HepG2 (cell line): Measurements from ENCODE around the gene TET2. TPM values are rescaled to one million over a fixed set of nuclear protein-coding genes. Genes with fewer than 3 reads are reported as not detected.

Source experiments
- ATAC-seq: fragments of 200-7000 bp; cut with Tn5 transposase; 3 replicates; pipeline ENCODE4 v1.9.1; 2020; ENCODE audit warnings: mild to moderate bottlenecking, moderate library complexity
- BruUV-seq: library from RNA; stranded (reverse); fragments of 400-500 nt; replicated peaks from 2 replicates; lab custom pipeline; 2021; lab: Mats Ljungman, UMichigan
- CTCF ChIA-PET: fragments of 300-600 bp; formaldehyde crosslinking; extraction: SDS; loops from one replicate; lab custom pipeline; 2021; ENCODE audit warnings: low total read pairs, inconsistent platforms, low intra/inter-chr PET ratio; lab: Yijun Ruan, JAX
- POLR2A ChIA-PET: fragments of 350-600 bp; sonication (Branson Sonifier 250); formaldehyde crosslinking; loops from one replicate; lab custom pipeline; 2020; ENCODE audit warnings: antibody characterized with exemption, inconsistent platforms; lab: Yijun Ruan, JAX
- DNase-seq: peaks from one replicate; pipeline ENCODE4 v3.0.0-alpha.2; 2015; ENCODE audit warnings: low spot score
- FAIRE-seq: peaks from 3 replicates; lab custom pipeline; 2011; peaks lifted over from hg19 to GRCh38; lab: Jason Lieb, UNC
- H2AFZ ChIP-seq: one replicate; pipeline ENCODE4 v1.6.1; 2011; ENCODE audit warnings: low read length, inconsistent platforms
- H3K27ac ChIP-seq: fragments of 300-600 bp; 3 replicates; pipeline ENCODE4 v1.8.0; 2011; ENCODE audit warnings: mixed run types, mild to moderate bottlenecking, mixed read lengths, low read length, inconsistent platforms; ENCODE audit not compliant: insufficient read depth; ENCODE audit errors: extremely low read length
- H3K27me3 ChIP-seq, 2 experiments: fragments of 200-600 bp in 1 of 2; 2 replicates in 1 of 2; 3 replicates in 1 of 2; pipeline versions ENCODE4 v1.6.0 to v1.8.0; 2011; ENCODE audit warnings: low read length in 2 of 2, mild to moderate bottlenecking in 2 of 2, moderate library complexity in 2 of 2, inconsistent platforms in 1 of 2; ENCODE audit not compliant: insufficient read depth in 2 of 2, control insufficient read depth in 1 of 2
- H3K36me3 ChIP-seq, 2 experiments: fragments of 200-600 bp in 1 of 2; replicated peaks in 1 of 2; 2 replicates in 1 of 2; 3 replicates in 1 of 2; pipeline versions ENCODE4 v1.5.1 to v1.8.0; 2011; ENCODE audit warnings: low read length in 2 of 2, inconsistent platforms in 1 of 2; ENCODE audit not compliant: insufficient read depth in 2 of 2, control insufficient read depth in 1 of 2
- H3K4me1 ChIP-seq: 2 replicates; pipeline ENCODE4 v1.5.1; 2012; ENCODE audit warnings: low read length, inconsistent platforms; ENCODE audit not compliant: insufficient read depth
- H3K4me2 ChIP-seq: 2 replicates; pipeline ENCODE4 v1.6.0; 2011; ENCODE audit warnings: low read depth, low read length, inconsistent platforms
- H3K4me3 ChIP-seq, 3 experiments: fragments of 200-600 bp in 1 of 3; sonication (generic), shearing (Covaris generic) in 1 of 3; replicated peaks in 1 of 3; 2 replicates each; pipeline ENCODE4 v1.5.1; 2011 to 2016; ENCODE audit warnings: low read length in 3 of 3, inconsistent platforms in 2 of 3, low read depth in 2 of 3, mild to moderate bottlenecking in 2 of 3, control low read depth in 1 of 3, mixed read lengths in 1 of 3; ENCODE audit not compliant: insufficient read depth in 1 of 3
- H3K79me2 ChIP-seq: one replicate; pipeline ENCODE4 v1.6.1; 2011; ENCODE audit warnings: low read length, inconsistent platforms; ENCODE audit not compliant: insufficient read depth
- H3K9ac ChIP-seq: 2 replicates; pipeline ENCODE4 v1.6.0; 2011; ENCODE audit warnings: mild to moderate bottlenecking, low read depth, low read length, inconsistent platforms; ENCODE audit not compliant: insufficient read depth
- H3K9me3 ChIP-seq: 2 replicates; pipeline ENCODE4 v1.5.1; 2012; ENCODE audit warnings: mild to moderate bottlenecking, low read length
- H4K20me1 ChIP-seq: 2 replicates; pipeline ENCODE4 v1.6.0; 2011; ENCODE audit warnings: inconsistent platforms, mild to moderate bottlenecking, low read length, moderate library complexity; ENCODE audit not compliant: insufficient read depth
- ESRRA ChIP-seq: sonication (generic); formaldehyde crosslinking; IDR thresholded peaks from 2 replicates; pipeline ENCODE4 v1.5.1; 2020; ENCODE audit warnings: mild to moderate bottlenecking, low read depth, missing genetic modification reagents
- RFXANK ChIP-seq: IDR thresholded peaks from 2 replicates; pipeline ENCODE4 v1.6.1; 2016
- ZNF337 ChIP-seq: sonication (generic); formaldehyde crosslinking; IDR thresholded peaks from 2 replicates; pipeline ENCODE4 v1.5.1; 2020; ENCODE audit warnings: missing genetic modification reagents, low read depth, mild to moderate bottlenecking, borderline replicate concordance
- ZNF563 ChIP-seq: sonication (generic); formaldehyde crosslinking; IDR thresholded peaks from 2 replicates; pipeline ENCODE4 v1.8.0; 2022; ENCODE audit warnings: mild to moderate bottlenecking, moderate library complexity, missing genetic modification reagents
- ZNF619 ChIP-seq: sonication (generic); formaldehyde crosslinking; IDR thresholded peaks from 2 replicates; pipeline ENCODE4 v1.4.0; 2020; ENCODE audit warnings: mild to moderate bottlenecking, missing genetic modification reagents
- ZNF784 ChIP-seq: sonication (generic); formaldehyde crosslinking; IDR thresholded peaks from 2 replicates; pipeline ENCODE4 v1.5.1; 2020; ENCODE audit warnings: missing genetic modification reagents, mild to moderate bottlenecking, borderline replicate concordance
- WGBS: methylation state at CpG from one replicate; pipeline ENCODE4 v1.1.6; 2017; ENCODE audit warnings: low lambda C conversion rate; 5-methylcytosine and 5-hydroxymethylcytosine counted together
- in situ Hi-C: cut with HindIII; loops from 2 replicates; pipeline ENCODE4 v1.10.0; 2017; ENCODE audit warnings: low pct_unique_long_range_greater_than_20kb; ENCODE audit not compliant: extremely low pct_ligation_motif_present
- intact Hi-C: fragments of 100-400 bp; cut with micrococcal nuclease; formaldehyde crosslinking; loops from one replicate; pipeline ENCODE4 v1.10.0; 2022; ENCODE audit not compliant: unreplicated experiment
- polyA plus RNA-seq, 8 experiments: library from polyadenylated mRNA; depleted of rRNA in 3 of 8; stranded (reverse) in 7 of 8; unstranded in 1 of 8; fragments of >200 nt; fragmentation: Illumina TruSeq in 4 of 8; extraction: Trizol in 4 of 8; gene quantifications; 2 replicates each; pipeline versions ENCODE4 v1.2.1 to v1.2.3, GENCODE V29; 2011 to 2016; ENCODE audit warnings: low read depth in 4 of 8, missing spikeins in 1 of 8, mixed read lengths in 1 of 8; ENCODE audit not compliant: insufficient read depth in 1 of 8
- total RNA-seq, 5 experiments: library from RNA; depleted of rRNA; stranded (reverse); fragments of >200 nt; fragmentation: Illumina TruSeq; extraction: Trizol; gene quantifications; 2 replicates each; pipeline ENCODE4 v1.2.3, GENCODE V29; 2016; ENCODE audit warnings: low read depth in 1 of 5
- TF ChIP-seq, protein P1 (sequence below): sonication (generic); formaldehyde crosslinking; IDR thresholded peaks from 2 replicates; pipeline ENCODE4 v1.9.0; 2022; ENCODE audit warnings: low read depth, missing genetic modification reagents

The TET2 gene
- total and polyA plus RNA-seq, 2 of the 13 experiments (the other 11 are each of a cell fraction or from before 2014, with no cell fraction given) = 4.7 to 4.8 TPM

DNA sequence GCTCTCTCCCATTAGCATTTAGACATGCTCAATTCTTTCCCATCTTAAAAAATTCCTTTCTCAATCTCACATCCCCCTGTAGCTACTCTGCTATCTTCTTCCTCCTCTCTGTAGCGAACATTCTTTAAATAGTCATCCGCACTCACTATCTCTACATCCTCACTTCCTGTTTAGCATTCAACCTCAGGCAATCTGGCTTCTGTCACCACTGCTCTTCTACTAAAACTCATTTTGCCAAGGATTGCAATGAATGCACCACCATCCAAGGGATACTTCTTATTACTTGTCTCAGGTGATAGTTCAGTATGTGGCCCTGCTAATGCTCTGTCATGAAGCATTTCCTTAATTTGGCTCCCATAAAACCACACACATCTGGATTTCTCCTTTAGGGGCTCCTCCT is 10.9 kb upstream of the TET2 start (continued):
- TF ChIP-seq ZNF337 (CRISPR knock-in tag) (no peak), RFXANK (CRISPR knock-in tag) (no peak), ZNF784 (CRISPR knock-in tag) (no peak)

DNA sequence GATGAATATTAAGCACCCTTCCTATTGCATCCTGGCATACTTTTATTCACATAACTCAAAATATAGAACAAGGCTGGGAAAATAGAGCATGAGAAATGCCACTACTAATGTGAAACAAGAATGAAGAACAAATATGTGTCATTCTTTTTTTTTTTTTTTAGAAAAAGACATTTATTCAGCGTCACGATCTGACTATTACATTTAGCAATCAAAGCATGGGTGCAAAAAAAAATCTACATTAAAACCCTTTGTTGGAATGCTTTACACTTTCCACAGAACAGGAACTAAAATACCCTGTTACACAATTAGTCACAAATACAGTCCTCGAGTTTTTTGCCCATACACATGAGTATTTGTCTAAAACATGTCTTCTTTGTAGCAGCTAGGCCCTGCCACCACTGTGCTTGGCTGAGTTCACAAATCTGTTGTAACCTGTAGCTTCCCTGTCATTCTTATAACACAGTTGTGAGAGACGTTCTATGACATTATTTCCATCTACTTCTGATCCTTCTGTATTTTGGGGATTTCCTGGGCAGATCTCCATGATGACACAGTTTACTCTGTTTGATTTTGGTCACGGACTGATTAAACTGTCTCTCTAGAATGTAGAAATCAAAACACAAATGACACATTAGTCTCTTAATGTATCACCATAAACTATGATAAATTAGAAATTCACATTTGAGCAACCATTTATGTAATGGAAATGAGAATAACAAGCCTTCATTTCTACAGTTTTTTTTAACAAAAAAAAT is 9.4 kb upstream of the TET2 start:
- in situ Hi-C loops (no loop called here), intact Hi-C loops (no loop called here)
- Histone ChIP-seq H2AFZ (no peak overlapping the region), H3K79me2 (no peaks in the 10 kb centered on the region), H3K4me3 (no peak overlapping the region), H3K4me2 (no peak overlapping the region), H3K4me1 (peaks cover 5% of the 10 kb centered on the region), H3K27me3 (no peaks in the 10 kb centered on the region), H3K36me3 (no peaks in the 10 kb centered on the region), H4K20me1 (no peaks in the 10 kb centered on the region), H3K9me3 (no peaks in the 10 kb centered on the region), H3K9ac (no peak overlapping the region), H3K27ac (no peak overlapping the region)
- no peak for FAIRE-seq
- ChIA-PET CTCF (no interaction called here), POLR2A (interaction anchor here (1.0 kb wide), 1 partner anchor 336 kb away, joined by 3 read pairs; the partner anchor contains the start of gene PPA2)
- WGBS = 19% methylated on average over 5 of the region's 5 CpGs
- TF ChIP-seq, protein P1, sequence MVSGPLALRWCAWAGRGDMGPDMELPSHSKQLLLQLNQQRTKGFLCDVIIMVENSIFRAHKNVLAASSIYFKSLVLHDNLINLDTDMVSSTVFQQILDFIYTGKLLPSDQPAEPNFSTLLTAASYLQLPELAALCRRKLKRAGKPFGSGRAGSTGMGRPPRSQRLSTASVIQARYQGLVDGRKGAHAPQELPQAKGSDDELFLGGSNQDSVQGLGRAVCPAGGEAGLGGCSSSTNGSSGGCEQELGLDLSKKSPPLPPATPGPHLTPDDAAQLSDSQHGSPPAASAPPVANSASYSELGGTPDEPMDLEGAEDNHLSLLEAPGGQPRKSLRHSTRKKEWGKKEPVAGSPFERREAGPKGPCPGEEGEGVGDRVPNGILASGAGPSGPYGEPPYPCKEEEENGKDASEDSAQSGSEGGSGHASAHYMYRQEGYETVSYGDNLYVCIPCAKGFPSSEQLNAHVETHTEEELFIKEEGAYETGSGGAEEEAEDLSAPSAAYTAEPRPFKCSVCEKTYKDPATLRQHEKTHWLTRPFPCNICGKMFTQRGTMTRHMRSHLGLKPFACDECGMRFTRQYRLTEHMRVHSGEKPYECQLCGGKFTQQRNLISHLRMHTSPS (CRISPR knock-in tag) = no peak
- TF ChIP-seq ZNF563 (CRISPR knock-in tag) (no peak), ESRRA (CRISPR knock-in tag) (no peak), ZNF619 (no peak)
- no peak for DNase-seq
- no peak for ATAC-seq
- BruUV-seq = no TSS peak
